Activated CD4-positive, alpha-beta memory T cell treated with anti-CD3 and anti-CD28 coated beads for 36 hours (primary cell): ENCODE results near the gene DLD. TPM values are rescaled to one million over a fixed set of nuclear protein-coding genes. Genes with fewer than 3 reads are reported as not detected.

Experiments used
- CTCF ChIA-PET: fragments of 350-600 bp; sonication (Branson Sonifier 250); formaldehyde crosslinking; loops from one replicate; lab custom pipeline; 2021; ENCODE audit warnings: antibody characterized with exemption, inconsistent platforms; lab: Charles Lee
- POLR2A ChIA-PET: fragments of 350-600 bp; sonication (Branson Sonifier 250); formaldehyde crosslinking; loops from one replicate; lab custom pipeline; 2021; ENCODE audit warnings: antibody characterized with exemption; lab: Charles Lee
- DNase-seq: peaks from one replicate; pipeline ENCODE4 v3.0.0-alpha.2; 2020
- H3K27ac Mint-ChIP-seq: one replicate; pipeline ENCODE4 v1.8.0; 2021; ENCODE audit warnings: mixed read lengths
- H3K27me3 Mint-ChIP-seq: one replicate; pipeline ENCODE4 v1.8.0; 2021; ENCODE audit warnings: mixed read lengths
- H3K36me3 Mint-ChIP-seq: one replicate; pipeline ENCODE4 v1.8.0; 2021; ENCODE audit warnings: mixed read lengths
- H3K4me1 Mint-ChIP-seq: one replicate; pipeline ENCODE4 v1.8.0; 2021; ENCODE audit warnings: low read depth, mixed read lengths
- H3K4me3 Mint-ChIP-seq: one replicate; pipeline ENCODE4 v1.8.0; 2021; ENCODE audit warnings: mild to moderate bottlenecking, mixed read lengths
- H3K9me3 Mint-ChIP-seq: one replicate; pipeline ENCODE4 v1.8.0; 2021; ENCODE audit warnings: mixed read lengths
- intact Hi-C: fragments of 100-400 bp; cut with micrococcal nuclease; formaldehyde crosslinking; loops from one replicate; pipeline ENCODE4 v1.15.1; 2023
- total RNA-seq, 2 experiments: library from RNA; stranded (reverse); gene quantifications; one replicate each; pipeline ENCODE4 v1.2.3, GENCODE V29; 2021

The DLD gene
- total RNA-seq, 2 experiments from 2014 or later, result 103 to 116 TPM

- no peak for DNase-seq
- ChIA-PET CTCF (no interaction called here), POLR2A (no interaction called here)
- intact Hi-C loops, result no loop called here
- Mint-ChIP-seq H3K4me1 (no peaks in the 10 kb centered on the region), H3K9me3 (no peaks in the 10 kb centered on the region), H3K27ac (no peak overlapping the region), H3K36me3 (no peaks in the 10 kb centered on the region), H3K27me3 (peaks cover 6% of the 10 kb centered on the region), H3K4me3 (no peak overlapping the region)
Observed at GRCh38 chr7:107962817-107963216, 71.8 kb downstream of the DLD start.

DNA sequence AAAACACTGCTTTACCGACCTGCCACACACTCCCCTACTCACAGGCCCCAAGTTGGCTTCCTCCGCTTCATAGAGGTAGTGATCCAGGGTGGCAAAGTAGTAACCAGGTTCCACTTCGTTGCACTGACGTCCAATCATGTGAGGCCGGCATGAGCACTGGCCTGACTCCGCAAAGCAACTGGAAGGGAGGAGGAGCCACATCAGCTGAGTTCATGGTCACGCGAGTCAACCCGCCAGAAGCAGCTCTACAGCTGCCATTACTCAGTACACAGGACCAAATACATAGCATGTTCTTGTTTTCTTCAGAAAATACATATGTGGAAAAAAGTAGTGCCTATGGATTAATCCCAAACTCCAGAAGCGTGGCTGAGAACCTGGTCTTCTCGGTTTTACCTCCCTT, 73.5 kb downstream of the DLD start:
- Mint-ChIP-seq H3K27me3 (peaks cover 2% of the 10 kb centered on the region), H3K36me3 (no peaks in the 10 kb centered on the region), H3K27ac (no peak overlapping the region), H3K4me1 (no peaks in the 10 kb centered on the region), H3K4me3 (no peak overlapping the region), H3K9me3 (no peaks in the 10 kb centered on the region)
- DNase-seq, result no peak
- ChIA-PET POLR2A (no interaction called here), CTCF (no interaction called here)
- intact Hi-C loops, result no loop called here

DNA sequence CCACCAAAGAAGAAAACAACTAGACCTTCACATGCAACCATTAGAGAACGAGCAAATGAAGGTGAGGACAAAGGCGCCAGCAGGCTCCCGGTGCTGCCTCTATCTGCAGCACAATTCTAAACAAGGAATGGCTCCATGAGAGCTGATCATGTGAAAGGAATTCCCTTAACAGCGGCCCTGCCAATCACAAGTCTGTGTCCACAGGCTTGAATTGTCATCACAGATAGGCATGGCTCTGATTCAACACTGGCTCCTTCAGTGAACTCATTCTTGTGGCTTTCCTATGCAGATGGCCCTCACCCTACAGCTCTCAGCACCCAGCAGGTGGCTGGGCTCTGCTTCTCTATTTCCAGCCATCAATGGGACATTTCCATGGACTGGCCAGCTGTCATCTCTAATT, 75.7 kb downstream of the DLD start:
- no peaks in the 10 kb centered on the region for H3K36me3 Mint-ChIP-seq
- intact Hi-C loops, result no loop called here
- no peaks in the 10 kb centered on the region for H3K4me1 Mint-ChIP-seq
- no peak for DNase-seq
- H3K27ac Mint-ChIP-seq, result no peak overlapping the region
- ChIA-PET CTCF (no interaction called here), POLR2A (no interaction called here)
- no peak overlapping the region for H3K4me3 Mint-ChIP-seq
- H3K9me3 Mint-ChIP-seq, result no peaks in the 10 kb centered on the region
- H3K27me3 Mint-ChIP-seq, result peaks cover 2% of the 10 kb centered on the region

GRCh38 chr7:107967420-107967819, 76.4 kb downstream of the DLD start:
- no peak for DNase-seq
- Mint-ChIP-seq H3K4me3 (no peak overlapping the region), H3K27me3 (peaks cover 2% of the 10 kb centered on the region), H3K36me3 (no peaks in the 10 kb centered on the region), H3K9me3 (no peaks in the 10 kb centered on the region), H3K4me1 (no peaks in the 10 kb centered on the region), H3K27ac (no peak overlapping the region)
- intact Hi-C loops, result no loop called here
- CTCF ChIA-PET, result no interaction called here
- POLR2A ChIA-PET, result no interaction called here

DNA sequence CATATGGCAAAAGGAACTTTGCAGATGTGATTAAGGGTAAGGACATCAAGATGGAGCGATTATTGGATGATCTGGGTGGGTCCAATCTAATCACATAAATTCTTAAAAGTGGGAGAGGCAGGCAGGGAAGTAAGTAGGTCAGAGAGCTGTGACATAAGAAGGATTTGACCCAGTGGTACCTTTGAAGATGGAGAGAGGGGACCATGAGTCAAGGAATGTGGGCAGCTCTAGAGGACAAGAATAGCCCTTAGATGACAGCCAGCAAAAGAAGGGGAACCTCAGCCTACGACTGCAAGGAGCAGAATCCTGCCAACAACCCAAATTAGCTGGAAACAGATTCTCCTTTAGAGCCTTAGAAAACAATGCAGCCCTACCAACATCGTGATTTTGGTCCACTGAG, 77.5 kb downstream of the DLD start:
- no peaks in the 10 kb centered on the region for H3K4me1 Mint-ChIP-seq
- intact Hi-C loops, result no loop called here

DNA sequence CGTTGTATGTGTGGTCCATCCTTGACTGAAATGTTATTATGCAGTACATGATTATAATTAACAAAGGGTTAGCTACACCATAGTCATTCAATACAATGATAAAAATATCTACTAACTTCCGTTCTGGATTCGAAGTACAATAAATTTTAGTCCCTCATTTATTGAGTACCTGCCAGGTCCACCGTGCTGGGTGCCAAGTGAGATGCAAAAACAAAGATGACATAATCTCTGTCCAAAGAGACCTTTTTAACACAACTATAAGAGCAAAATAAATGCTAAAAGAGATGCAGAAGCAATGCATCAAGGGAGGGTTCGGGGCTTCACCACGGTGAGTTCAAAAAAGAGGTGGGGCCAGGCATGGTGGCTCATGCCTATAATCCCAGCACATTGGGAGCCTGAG, 78.9 kb downstream of the DLD start:
- DNase-seq, result no peak
- Mint-ChIP-seq H3K27me3 (peaks cover 6% of the 10 kb centered on the region), H3K4me3 (no peak overlapping the region), H3K27ac (no peak overlapping the region), H3K4me1 (no peaks in the 10 kb centered on the region), H3K9me3 (no peaks in the 10 kb centered on the region), H3K36me3 (no peaks in the 10 kb centered on the region)
- intact Hi-C loops, result no loop called here
- POLR2A ChIA-PET, result no interaction called here
- CTCF ChIA-PET, result no interaction called here

More for the DNA sequence above, 77.5 kb downstream of the DLD start:
- Mint-ChIP-seq H3K27ac (no peak overlapping the region), H3K36me3 (no peaks in the 10 kb centered on the region), H3K4me3 (no peak overlapping the region), H3K27me3 (peaks cover 6% of the 10 kb centered on the region), H3K9me3 (no peaks in the 10 kb centered on the region)
- no peak for DNase-seq
- ChIA-PET CTCF (no interaction called here), POLR2A (no interaction called here)

Other genes starting within 250 kb of the DLD start
- 1 to 10 TPM; 5.2 to 7.1 TPM for gene SLC26A4, start 230.4 kb upstream of the DLD start, total RNA-seq
- 10 to 100 TPM; 38.7 to 40.4 TPM for gene CBLL1, start 147.0 kb upstream of the DLD start, total RNA-seq
- not detected for gene SLC26A3, start 88.0 kb upstream of the DLD start, total RNA-seq
- not detected for gene LAMB1, start 112.0 kb downstream of the DLD start, total RNA-seq
- not detected for gene LAMB4, start 239.2 kb downstream of the DLD start, total RNA-seq